GM19099 (cell line): ENCODE measurements around the gene DTNBP1.

Source experiments
- POLR2A ChIP-seq: IDR thresholded peaks from 3 replicates; pipeline ENCODE4 v1.6.1; 2011; ENCODE audit warnings: low read depth; ENCODE audit not compliant: insufficient read length; ENCODE audit errors: extremely low read depth

The DTNBP1 gene

GRCh38 chr6:15528870-15529269, 134.0 kb downstream of the DTNBP1 start:
- no peak for TF ChIP-seq POLR2A

GRCh38 chr6:15527838-15528617, 134.8 kb downstream of the DTNBP1 start:
- TF ChIP-seq POLR2A, result no peak

GRCh38 chr6:15526212-15526701, 136.6 kb downstream of the DTNBP1 start:
- TF ChIP-seq POLR2A, result no peak

DNA sequence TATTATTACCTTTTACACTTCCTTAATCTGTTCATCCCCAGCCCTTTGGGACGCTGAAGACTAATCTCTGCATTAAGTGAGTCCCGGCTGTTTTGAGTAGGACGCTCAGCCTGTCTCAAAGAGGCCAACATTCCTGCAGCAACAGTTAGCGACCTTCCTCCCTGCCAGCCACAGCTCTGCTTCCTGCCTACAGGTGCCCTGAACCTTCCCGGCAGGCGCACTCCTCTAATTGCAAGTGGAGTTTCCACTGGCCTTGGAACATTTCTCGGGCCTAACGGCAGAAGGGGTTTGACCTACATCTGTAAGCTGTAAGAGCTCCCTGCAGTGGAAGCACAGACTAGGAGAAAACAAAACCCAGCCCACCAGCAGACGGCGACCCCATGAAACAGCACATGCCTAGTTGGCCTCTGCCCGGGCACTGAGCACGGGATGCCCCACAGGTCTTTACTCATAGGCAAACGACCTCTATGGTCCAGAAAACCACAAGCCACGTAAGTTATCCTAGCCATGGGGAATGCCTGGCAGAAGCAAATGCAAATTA, 137.9 kb downstream of the DTNBP1 start:
- TF ChIP-seq POLR2A, result no peak

DNA sequence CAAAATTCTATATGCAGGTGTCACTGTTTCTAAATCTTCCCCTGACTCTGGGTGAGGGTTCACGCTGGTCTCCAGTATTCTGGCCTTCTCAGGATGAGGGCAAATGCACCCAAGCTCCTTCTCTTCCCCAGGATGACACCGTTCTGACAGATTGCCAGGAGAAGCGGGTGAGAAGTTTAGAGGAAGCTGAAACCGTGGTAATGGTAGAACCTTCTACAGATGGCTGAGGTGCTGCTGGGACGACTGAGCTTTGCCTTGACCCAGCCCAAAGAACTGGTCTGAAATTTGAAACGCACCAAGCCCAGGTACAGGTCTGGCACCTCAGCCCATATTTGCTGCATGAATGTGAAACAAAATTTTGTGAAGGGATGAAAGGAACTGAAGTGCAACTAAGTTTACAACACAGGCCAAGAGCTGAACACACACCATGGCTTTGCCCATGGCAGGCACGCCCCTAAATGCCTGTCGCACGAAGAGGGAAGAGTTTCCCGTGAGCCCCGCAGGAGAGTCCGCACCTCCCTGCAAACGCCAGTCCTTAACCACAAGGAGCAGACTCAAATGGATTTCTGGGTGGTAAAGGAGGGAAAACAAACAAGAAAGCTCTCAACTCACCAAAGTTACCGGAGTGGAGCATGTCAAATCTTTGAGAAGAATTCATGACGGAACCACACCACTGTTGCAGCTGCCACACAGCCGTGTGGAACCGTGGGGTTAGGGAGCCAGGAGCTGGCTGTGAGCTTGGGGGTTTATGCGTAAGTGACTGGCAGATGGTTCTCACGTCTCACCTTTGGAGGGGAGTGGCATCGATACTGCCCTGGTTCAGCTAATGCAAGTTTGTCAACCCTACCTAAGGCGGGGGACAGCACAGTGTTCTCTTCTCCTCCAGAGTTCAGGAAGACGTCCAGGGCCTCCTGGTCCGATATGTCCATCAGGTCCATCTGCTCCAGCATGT, 138.9 kb downstream of the DTNBP1 start:
- TF ChIP-seq POLR2A, result no peak

- TF ChIP-seq POLR2A, result no peak
These were observed 139.8 kb downstream of the DTNBP1 start for GRCh38 chr6:15522856-15523529.

- no peak for TF ChIP-seq POLR2A
These were observed 140.4 kb downstream of the DTNBP1 start for GRCh38 chr6:15522427-15522826.

GRCh38 chr6:15522026-15522425, 140.8 kb downstream of the DTNBP1 start:
- TF ChIP-seq POLR2A, result no peak

DNA sequence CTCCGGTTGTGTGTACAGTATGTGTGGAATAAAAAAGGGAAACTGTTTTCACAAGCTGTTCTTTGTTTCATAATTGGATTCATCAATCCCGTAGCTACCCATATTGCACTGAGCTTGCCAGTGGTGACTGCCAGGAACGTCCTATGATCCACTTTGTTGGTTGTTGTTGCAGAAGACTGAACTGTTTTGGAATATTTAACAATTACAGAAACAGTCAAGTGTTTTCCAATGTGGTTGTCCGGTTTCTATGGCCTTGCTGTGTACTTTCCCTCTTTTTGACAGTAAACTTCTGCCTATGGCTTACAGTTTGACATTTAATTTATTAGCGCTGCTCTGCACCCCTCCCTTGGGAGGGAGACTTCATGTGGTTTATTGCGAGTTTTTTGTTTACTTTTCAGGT, 141.2 kb downstream of the DTNBP1 start:
- no peak for TF ChIP-seq POLR2A

GRCh38 chr6:15520626-15521203, 142.1 kb downstream of the DTNBP1 start:
- TF ChIP-seq POLR2A, result no peak

- no peak for TF ChIP-seq POLR2A
These were observed 143.1 kb downstream of the DTNBP1 start for GRCh38 chr6:15519681-15520080.

GRCh38 chr6:15518878-15519277, 143.9 kb downstream of the DTNBP1 start:
- no peak for TF ChIP-seq POLR2A

GRCh38 chr6:15518057-15518456, 144.8 kb downstream of the DTNBP1 start:
- no peak for TF ChIP-seq POLR2A

- no peak for TF ChIP-seq POLR2A
These were observed 145.2 kb downstream of the DTNBP1 start for GRCh38 chr6:15517600-15517999.
